Measurements from ENCODE around the gene DELE1.
A peak's percentile ranks its signal among the peaks of the same experiment; 100 is the strongest.

DELE1 gene

GRCh38 chr5:141923448-141924313, at the start of gene DELE1:
TSS of gene DELE1 (plus strand) at chr5:141923871. CDS start at chr5:141923942, 71 bp downstream.
- DNase-seq = peak; percentile 61

- DNase-seq = no peak
Observed at GRCh38 chr5:141873933-141874261, 49.8 kb upstream of the DELE1 start.

- DNase-seq = no peak
Observed at GRCh38 chr5:141874262-141874964, 49.3 kb upstream of the DELE1 start.

GRCh38 chr5:141875022-141875740, 48.5 kb upstream of the DELE1 start:
- DNase-seq = no peak

GRCh38 chr5:141875795-141876627, 47.7 kb upstream of the DELE1 start:
- DNase-seq = no peak

- no peak for DNase-seq
Observed at GRCh38 chr5:141876628-141877355, 46.9 kb upstream of the DELE1 start.

GRCh38 chr5:141877356-141878185, 46.1 kb upstream of the DELE1 start:
- no peak for DNase-seq

GRCh38 chr5:141878186-141878710, 45.4 kb upstream of the DELE1 start, which contains the start of gene PCDH1:
TSS of gene PCDH1 (minus strand) at chr5:141878410. CDS start at chr5:141878262, 148 bp downstream.
- DNase-seq = no peak

- DNase-seq = no peak
Observed at GRCh38 chr5:141878711-141879425, 44.8 kb upstream of the DELE1 start.

- DNase-seq = no peak
Observed at GRCh38 chr5:141879426-141879759, 44.3 kb upstream of the DELE1 start.

GRCh38 chr5:141879941-141880738, 43.5 kb upstream of the DELE1 start:
- DNase-seq = no peak

GRCh38 chr5:141880961-141881801, 42.5 kb upstream of the DELE1 start:
- no peak for DNase-seq

- no peak for DNase-seq
Observed at GRCh38 chr5:141881886-141882285, 41.8 kb upstream of the DELE1 start.

GRCh38 chr5:141882594-141883183, 41.0 kb upstream of the DELE1 start:
- DNase-seq = no peak

GRCh38 chr5:141883184-141883891, 40.3 kb upstream of the DELE1 start:
- DNase-seq = no peak

GRCh38 chr5:141883892-141884318, 39.8 kb upstream of the DELE1 start:
- DNase-seq = no peak

GRCh38 chr5:141889282-141889871, 34.3 kb upstream of the DELE1 start:
- no peak for DNase-seq
